ENCODE measurements around the gene VDR. TPM values are rescaled to one million over a fixed set of nuclear protein-coding genes. Genes with fewer than 3 reads are reported as not detected.

Gene VDR
- total RNA-seq, 1 donor: 32.2 TPM

- no peak overlapping the region for H3K4me2 ChIP-seq (ENCODE audit: insufficient read depth, low read length)
- H3K4me3 ChIP-seq (ENCODE audit: insufficient read depth, low read length): no peak overlapping the region
- peaks cover 72% of the 10 kb centered on the region for H3K79me2 ChIP-seq (ENCODE audit: insufficient read depth, low read length)
- no peak for TF ChIP-seq CTCF (IDR thresholded peaks at IDR 0.05; ENCODE audit: extremely low read depth, low read depth, low read length)
- no peak overlapping the region for H2AFZ ChIP-seq (ENCODE audit: low read length)
- H4K20me1 ChIP-seq (ENCODE audit: insufficient read depth, low read length): peaks cover 49% of the 10 kb centered on the region
- H3K36me3 ChIP-seq (ENCODE audit: insufficient read depth, low read length): peaks cover 16% of the 10 kb centered on the region
- no peak for DNase-seq (ENCODE audit: insufficient read length, low spot score, missing footprints)
- H3K27ac ChIP-seq (ENCODE audit: low read depth, low read length): no peak overlapping the region
- H3K4me1 ChIP-seq (ENCODE audit: insufficient read depth, low read length): peaks cover 8% of the 10 kb centered on the region
- H3K27me3 ChIP-seq (ENCODE audit: insufficient read depth, low read length): no peaks in the 10 kb centered on the region
- no peaks in the 10 kb centered on the region for H3K9me3 ChIP-seq (ENCODE audit: low read depth, low read length)
Observed at GRCh38 chr12:47894652-47895051, 10.1 kb downstream of the VDR start.

GRCh38 chr12:47894068-47894467, 10.7 kb downstream of the VDR start:
- TF ChIP-seq CTCF (IDR thresholded peaks at IDR 0.05; ENCODE audit: extremely low read depth, low read depth, low read length): no peak

GRCh38 chr12:47892819-47893218, 12.0 kb downstream of the VDR start:
- H3K36me3 ChIP-seq (ENCODE audit: insufficient read depth, low read length): peaks cover 10% of the 10 kb centered on the region
- peaks cover 8% of the 10 kb centered on the region for H3K4me1 ChIP-seq (ENCODE audit: insufficient read depth, low read length)
- peaks cover 65% of the 10 kb centered on the region for H3K79me2 ChIP-seq (ENCODE audit: insufficient read depth, low read length)
- no peaks in the 10 kb centered on the region for H3K9me3 ChIP-seq (ENCODE audit: low read depth, low read length)
- no peak overlapping the region for H3K4me2 ChIP-seq (ENCODE audit: insufficient read depth, low read length)
- no peak overlapping the region for H3K27ac ChIP-seq (ENCODE audit: low read depth, low read length)
- H3K4me3 ChIP-seq (ENCODE audit: insufficient read depth, low read length): no peak overlapping the region
- no peak for DNase-seq (ENCODE audit: insufficient read length, low spot score, missing footprints)
- H2AFZ ChIP-seq (ENCODE audit: low read length): no peak overlapping the region
- no peak for TF ChIP-seq CTCF (IDR thresholded peaks at IDR 0.05; ENCODE audit: extremely low read depth, low read depth, low read length)
- H3K27me3 ChIP-seq (ENCODE audit: insufficient read depth, low read length): no peaks in the 10 kb centered on the region
- peaks cover 44% of the 10 kb centered on the region for H4K20me1 ChIP-seq (ENCODE audit: insufficient read depth, low read length)

More at GRCh38 chr12:47894068-47894467, 10.7 kb downstream of the VDR start:
- Histone ChIP-seq H3K4me3 (ENCODE audit: insufficient read depth, low read length) (no peak overlapping the region), H3K4me2 (ENCODE audit: insufficient read depth, low read length) (no peak overlapping the region), H3K27me3 (ENCODE audit: insufficient read depth, low read length) (no peaks in the 10 kb centered on the region), H3K27ac (ENCODE audit: low read depth, low read length) (no peak overlapping the region), H3K79me2 (ENCODE audit: insufficient read depth, low read length) (peaks cover 71% of the 10 kb centered on the region), H3K9me3 (ENCODE audit: low read depth, low read length) (no peaks in the 10 kb centered on the region), H4K20me1 (ENCODE audit: insufficient read depth, low read length) (peaks cover 51% of the 10 kb centered on the region), H2AFZ (ENCODE audit: low read length) (no peak overlapping the region), H3K4me1 (ENCODE audit: insufficient read depth, low read length) (peaks cover 8% of the 10 kb centered on the region), H3K36me3 (ENCODE audit: insufficient read depth, low read length) (peaks cover 16% of the 10 kb centered on the region)
- DNase-seq (ENCODE audit: insufficient read length, low spot score, missing footprints): no peak

GRCh38 chr12:47891356-47891755, 13.4 kb downstream of the VDR start:
- Histone ChIP-seq H3K4me2 (ENCODE audit: insufficient read depth, low read length) (no peak overlapping the region), H4K20me1 (ENCODE audit: insufficient read depth, low read length) (peaks cover 32% of the 10 kb centered on the region), H3K4me3 (ENCODE audit: insufficient read depth, low read length) (no peak overlapping the region), H3K4me1 (ENCODE audit: insufficient read depth, low read length) (peaks cover 13% of the 10 kb centered on the region), H3K79me2 (ENCODE audit: insufficient read depth, low read length) (peaks cover 53% of the 10 kb centered on the region), H2AFZ (ENCODE audit: low read length) (no peak overlapping the region), H3K36me3 (ENCODE audit: insufficient read depth, low read length) (peaks cover 9% of the 10 kb centered on the region), H3K27ac (ENCODE audit: low read depth, low read length) (no peak overlapping the region), H3K27me3 (ENCODE audit: insufficient read depth, low read length) (no peaks in the 10 kb centered on the region), H3K9me3 (ENCODE audit: low read depth, low read length) (no peaks in the 10 kb centered on the region)
- no peak for DNase-seq (ENCODE audit: insufficient read length, low spot score, missing footprints)
- no peak for TF ChIP-seq CTCF (IDR thresholded peaks at IDR 0.05; ENCODE audit: extremely low read depth, low read depth, low read length)

Measured in osteoblast (primary cell).